Transverse colon (tissue), 4 donors: Measurements from ENCODE around the gene TLCD3A. TPM values are rescaled to one million over a fixed set of nuclear protein-coding genes. Genes with fewer than 3 reads are reported as not detected.
"Not testable (repeated sequence)": the region's sequence is repeated elsewhere in the genome, so short reads cannot be mapped to it uniquely, and the experiment has no call there.

ENCODE experiments used
- DNase-seq: peaks from one replicate; pipeline ENCODE4 v3.0.0-alpha.2; 2019
- H3K27ac ChIP-seq, 4 donors: fragments of 200-600 bp; sonication (generic); 2 replicates each; pipeline ENCODE4 v1.5.1; 2016 to 2018; ENCODE audit warnings: inconsistent platforms in 4 of 4
- H3K27me3 ChIP-seq: fragments of 200-600 bp; sonication (generic); 2 replicates; pipeline ENCODE4 v1.5.1; 2017; ENCODE audit warnings: inconsistent platforms
- H3K36me3 ChIP-seq, 4 donors: fragments of 200-600 bp; sonication (generic); 2 replicates each; pipeline ENCODE4 v1.5.1; 2017 to 2019; ENCODE audit warnings: inconsistent platforms in 4 of 4
- H3K4me1 ChIP-seq, 4 donors: fragments of 200-600 bp; sonication (generic); 2 replicates each; pipeline ENCODE4 v1.5.1; 2017 to 2020; ENCODE audit warnings: inconsistent platforms in 4 of 4
- H3K4me3 ChIP-seq, 4 donors: fragments of 200-600 bp; sonication (generic); 1 replicate in 1 of 4; 2 replicates in 3 of 4; pipeline versions ENCODE4 v1.5.1 to v1.6.1; 2017 to 2019; ENCODE audit warnings: inconsistent platforms in 4 of 4
- H3K9me3 ChIP-seq, 2 donors: fragments of 200-600 bp; sonication (generic); 2 replicates each; pipeline ENCODE4 v1.5.1; 2017 to 2019; ENCODE audit warnings: inconsistent platforms in 2 of 2
- CTCF ChIP-seq, 5 experiments: fragments of 200-600 bp in 3 of 5; fragments of 450-650 bp in 2 of 5; sonication (generic) in 3 of 5; IDR thresholded peaks; 1 replicate in 2 of 5; 2 replicates in 3 of 5; pipeline ENCODE4 v1.5.1; 2016 to 2017; ENCODE audit warnings: antibody characterized with exemption in 5 of 5, inconsistent platforms in 3 of 5, mild to moderate bottlenecking in 2 of 5, moderate library complexity in 1 of 5
- EP300 ChIP-seq: sonication (generic); formaldehyde crosslinking; IDR thresholded peaks from one replicate; pipeline ENCODE4 v1.6.1; 2017; ENCODE audit warnings: antibody characterized with exemption, low read depth
- POLR2A ChIP-seq: fragments of 450-650 bp; IDR thresholded peaks from one replicate; pipeline ENCODE4 v1.6.1; 2016; ENCODE audit warnings: antibody characterized with exemption, mild to moderate bottlenecking, moderate library complexity
- POLR2AphosphoS5 ChIP-seq, 3 donors: sonication (generic); formaldehyde crosslinking; IDR thresholded peaks; one replicate each; pipeline ENCODE4 v1.6.1; 2016; ENCODE audit warnings: antibody characterized with exemption in 3 of 3
- WGBS, 2 donors: methylation state at CpG; one replicate each; pipeline ENCODE4 v1.1.5; 2018; ENCODE audit warnings: low coverage in 1 of 2; 5-methylcytosine and 5-hydroxymethylcytosine counted together
- in situ Hi-C, 4 donors: fragments of 200-750 bp; cut with MboI; loops; one replicate each; pipeline versions ENCODE4 v1.15.0 to v1.15.1; 2017; ENCODE audit warnings: low sequenced_read_pairs in 3 of 4, low pct_ligation_motif_present in 1 of 4, low pct_unique_long_range_greater_than_20kb in 1 of 4
- intact Hi-C: fragments of 100-400 bp; cut with DNase I; formaldehyde crosslinking; loops from one replicate; pipeline ENCODE4 v1.15.1; 2023; ENCODE audit warnings: low total_unique reads
- total RNA-seq, 4 donors: library from RNA; depleted of rRNA; stranded (reverse); fragments of >200 nt; gene quantifications; one replicate each; pipeline ENCODE4 v1.1.0, GENCODE V29; 2016

TLCD3A gene
- total RNA-seq, 4 donors from 2014 or later, result 3.2 to 6.4 (median 4.1) TPM

- H3K36me3 ChIP-seq, result peaks cover 0 to 4% (median 0%) of the 10 kb centered on the region in 4 donors
- no peaks in the 10 kb centered on the region for H3K9me3 ChIP-seq
- TF ChIP-seq EP300 (no peak), POLR2AphosphoS5 (IDR thresholded peaks at IDR 0.05) (no peak), POLR2A (no peak), CTCF (IDR thresholded peaks at IDR 0.05) (no peak)
- in situ Hi-C loops, result no loop called here
- DNase-seq, result peak; percentile 49
- H3K27me3 ChIP-seq, result no peaks in the 10 kb centered on the region
- intact Hi-C loops, result no loop called here
- H3K27ac ChIP-seq, result peak overlapping the region; percentile 82 to 88 (median 84)
- H3K4me3 ChIP-seq, result peak overlapping the region; percentile 64 to 91 (median 80)
- peaks cover 7 to 22% (median 16%) of the 10 kb centered on the region in 4 donors for H3K4me1 ChIP-seq
- 3% methylated on average over 29 of the region's 49 CpGs; no CpG with 5 or more reads in 1 of the 2 donors for WGBS, 2 donors
These were observed 19.0 kb downstream of the TLCD3A start for GRCh38 chr17:751269-752001.

DNA sequence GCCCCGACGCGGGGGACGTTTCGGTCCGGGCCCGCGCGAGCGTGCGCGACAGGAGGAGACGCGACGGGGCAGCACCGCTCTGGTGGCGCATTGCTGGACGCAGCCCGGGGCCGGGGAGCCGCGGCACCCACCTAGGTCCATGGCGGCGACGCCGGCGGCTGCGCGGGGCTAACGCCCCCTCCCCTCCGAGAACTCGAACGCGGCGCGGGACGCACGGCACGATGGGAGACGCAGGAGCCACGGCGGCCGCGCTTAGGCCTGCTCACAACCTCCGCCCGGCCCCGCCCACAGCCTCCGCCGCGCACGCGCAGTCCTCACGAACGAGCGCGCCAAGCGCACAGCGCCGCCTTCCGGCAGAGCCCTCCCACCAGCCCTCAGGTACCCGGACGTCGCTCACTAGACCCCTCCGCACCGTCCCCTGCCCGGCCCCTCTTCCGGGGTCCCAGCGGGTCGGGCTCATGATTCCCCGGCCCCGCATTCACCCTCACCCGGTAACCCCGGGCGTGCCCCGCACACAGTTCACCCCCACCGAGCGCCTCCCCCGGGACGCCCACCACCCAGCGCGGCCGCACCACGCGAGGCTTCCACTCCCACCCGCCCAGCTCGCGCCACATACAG lies 19.7 kb downstream of the TLCD3A start, which contains the start of gene GEMIN4:
Gene GEMIN4, minus strand, starts transcription at position 263 of the 618 bp plus-strand sequence. Its CDS starts 122 bp downstream, at position 141.
- Histone ChIP-seq H3K9me3 (no peaks in the 10 kb centered on the region), H3K4me1 (peaks cover 7 to 22% (median 16%) of the 10 kb centered on the region in 4 donors), H3K4me3 (peak within 1 kb of the TSS; percentile 64 to 91 (median 80)), H3K27ac (peak within 1 kb of the TSS; percentile 82 to 88 (median 84)), H3K27me3 (no peaks in the 10 kb centered on the region), H3K36me3 (no peaks in the 10 kb centered on the region)
- TF ChIP-seq CTCF (IDR thresholded peaks at IDR 0.05) (peak; percentile 91 to 98 (median 94)), POLR2AphosphoS5 (IDR thresholded peaks at IDR 0.05) (peak; percentile 80 to 86 (median 86)), POLR2A (peak; percentile 65), EP300 (no peak)
- WGBS, 2 donors, result 0% methylated on average over 34 of the region's 87 CpGs; no CpG with 5 or more reads in 1 of the 2 donors
- DNase-seq, result peak; percentile 95
- intact Hi-C loops, result no loop called here
- in situ Hi-C loops, result no loop called here

- peak overlapping the region; percentile 82 to 88 (median 84) for H3K27ac ChIP-seq
- TF ChIP-seq EP300 (no peak), POLR2AphosphoS5 (IDR thresholded peaks at IDR 0.05) (no peak), POLR2A (no peak)
- DNase-seq, result peak; percentile 60
- in situ Hi-C loops, result no loop called here
- H3K4me3 ChIP-seq, result peak overlapping the region; percentile 64 to 91 (median 80)
- intact Hi-C loops, result no loop called here
- H3K4me1 ChIP-seq, result peaks cover 7 to 22% (median 16%) of the 10 kb centered on the region in 4 donors
- H3K36me3 ChIP-seq, result no peaks in the 10 kb centered on the region
- no peaks in the 10 kb centered on the region for H3K9me3 ChIP-seq
- 35% methylated on average over 34 of the region's 43 CpGs; no CpG with 5 or more reads in 1 of the 2 donors for WGBS, 2 donors
- no peaks in the 10 kb centered on the region for H3K27me3 ChIP-seq
These were observed 20.3 kb downstream of the TLCD3A start for GRCh38 chr17:752620-753219.

- WGBS, 2 donors, result 87% methylated on average over 13 of the region's 13 CpGs; no CpG with 5 or more reads in 1 of the 2 donors
- intact Hi-C loops (no loop called here), in situ Hi-C loops (no loop called here)
- no peak for DNase-seq
- no peaks in the 10 kb centered on the region for H3K27me3 ChIP-seq
- H3K4me1 ChIP-seq, result peaks cover 7 to 22% (median 16%) of the 10 kb centered on the region in 4 donors
- H3K4me3 ChIP-seq, result no peak overlapping the region
- no peak overlapping the region for H3K27ac ChIP-seq
- no peak for TF ChIP-seq POLR2A
- no peak for TF ChIP-seq POLR2AphosphoS5 (IDR thresholded peaks at IDR 0.05)
- TF ChIP-seq CTCF (IDR thresholded peaks at IDR 0.05), result no peak
- no peak for TF ChIP-seq EP300
- H3K36me3 ChIP-seq, result peaks cover 0 to under 1% (median 0%) of the 10 kb centered on the region in 4 donors
- H3K9me3 ChIP-seq, result no peaks in the 10 kb centered on the region
These were observed 21.0 kb downstream of the TLCD3A start for GRCh38 chr17:753418-753817.

DNA sequence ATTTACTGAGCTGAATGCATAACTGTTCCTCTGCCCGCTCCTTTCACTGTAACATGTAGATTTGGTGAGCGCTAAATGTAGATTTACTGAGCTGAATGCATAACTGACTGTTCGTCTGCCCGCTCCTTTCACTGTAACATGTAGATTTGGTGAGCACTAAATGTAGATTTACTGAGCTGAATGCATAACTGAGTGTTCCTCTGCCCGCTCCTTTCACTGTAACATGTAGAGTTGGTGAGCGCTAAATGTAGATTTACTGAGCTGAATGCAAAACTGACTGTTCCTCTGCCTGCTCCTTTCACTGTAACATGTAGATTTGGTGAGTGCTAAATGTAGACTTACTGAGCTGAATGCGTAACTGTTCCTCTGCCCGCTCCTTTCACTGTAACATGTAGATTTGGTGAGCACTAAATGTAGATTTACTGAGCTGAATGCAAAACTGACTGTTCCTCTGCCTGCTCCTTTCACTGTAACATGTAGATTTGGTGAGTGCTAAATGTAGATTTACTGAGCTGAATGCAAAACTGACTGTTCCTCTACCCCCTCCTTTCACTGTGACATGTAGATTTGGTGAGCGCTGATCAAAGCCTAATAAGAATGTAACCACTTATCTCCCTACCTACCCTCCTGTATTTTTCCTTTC lies 23.0 kb downstream of the TLCD3A start:
- WGBS, 2 donors, result 88 to 94% methylated on average over 9 of the region's 9 CpGs
- in situ Hi-C loops, H3K27ac ChIP-seq: not testable (repeated sequence)

GRCh38 chr17:756010-756567 lies 23.7 kb downstream of the TLCD3A start:
- in situ Hi-C loops, H3K4me3 ChIP-seq, H3K9me3 ChIP-seq, DNase-seq, intact Hi-C loops, H3K27me3 ChIP-seq: not testable (repeated sequence)
- Histone ChIP-seq H3K27ac (peak overlapping the region in 1 of 4 donors; percentile 17), H3K4me1 (peaks cover 3 to 16% (median 5%) of the 10 kb centered on the region in 4 donors), H3K36me3 (peaks cover 0 to 14% (median 6%) of the 10 kb centered on the region in 4 donors)
- WGBS, 2 donors, result 81 to 85% methylated on average over 7 to 15 of the region's 15 CpGs

More for the DNA sequence above, 23.0 kb downstream of the TLCD3A start:
- H3K9me3 ChIP-seq, H3K36me3 ChIP-seq, H3K4me3 ChIP-seq, H3K27me3 ChIP-seq, intact Hi-C loops, DNase-seq: not testable (repeated sequence)
- peaks cover 7 to 22% (median 12%) of the 10 kb centered on the region in 4 donors for H3K4me1 ChIP-seq
